A549 (cell line): ENCODE measurements around the gene MYO1C.

Experiments
- CTCF ChIP-seq: fragments of >200 bp; sonication (Bioruptor Twin); formaldehyde crosslinking; IDR thresholded peaks from 3 replicates; pipeline ENCODE4 v1.5.1; 2016
- HDAC2 ChIP-seq: fragments of 200-600 bp; sonication (generic); IDR thresholded peaks from 2 replicates; pipeline ENCODE4 v1.6.1; 2016

DNA sequence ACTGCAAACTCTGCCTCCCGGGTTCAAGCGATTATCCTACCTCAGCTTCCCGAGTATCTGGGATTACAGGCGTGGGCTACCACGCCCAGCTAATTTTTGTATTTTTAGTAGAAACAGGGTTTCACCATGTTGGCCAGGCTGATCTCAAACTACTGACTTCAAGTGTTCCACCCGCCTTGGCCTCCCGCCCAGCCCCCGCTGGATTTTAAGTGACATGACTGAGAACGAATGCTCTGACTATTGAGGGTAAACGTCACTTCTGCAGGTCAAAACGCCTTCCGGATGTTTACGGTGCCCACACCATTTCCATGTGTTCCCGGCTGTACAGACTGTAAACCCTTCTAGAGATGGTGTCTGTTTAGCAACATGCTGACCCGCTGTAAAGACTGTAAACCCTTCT, 47.3 kb upstream of the MYO1C start:
- TF ChIP-seq CTCF (no peak), HDAC2 (no peak)
